HG02970 (cell line): ENCODE measurements around the gene PLPPR1.
"Not testable (repeated sequence)": the region's sequence is repeated elsewhere in the genome, so short reads cannot be mapped to it uniquely, and the experiment has no call there.

Experiments
- ATAC-seq: cut with Tn5 transposase; IDR thresholded peaks from one replicate; pipeline ENCODE4 v1.9.1; 2021; ENCODE audit warnings: mild to moderate bottlenecking, moderate library complexity, moderate number of reproducible peaks; ENCODE audit not compliant: unreplicated experiment, low FRiP score

Gene PLPPR1

DNA sequence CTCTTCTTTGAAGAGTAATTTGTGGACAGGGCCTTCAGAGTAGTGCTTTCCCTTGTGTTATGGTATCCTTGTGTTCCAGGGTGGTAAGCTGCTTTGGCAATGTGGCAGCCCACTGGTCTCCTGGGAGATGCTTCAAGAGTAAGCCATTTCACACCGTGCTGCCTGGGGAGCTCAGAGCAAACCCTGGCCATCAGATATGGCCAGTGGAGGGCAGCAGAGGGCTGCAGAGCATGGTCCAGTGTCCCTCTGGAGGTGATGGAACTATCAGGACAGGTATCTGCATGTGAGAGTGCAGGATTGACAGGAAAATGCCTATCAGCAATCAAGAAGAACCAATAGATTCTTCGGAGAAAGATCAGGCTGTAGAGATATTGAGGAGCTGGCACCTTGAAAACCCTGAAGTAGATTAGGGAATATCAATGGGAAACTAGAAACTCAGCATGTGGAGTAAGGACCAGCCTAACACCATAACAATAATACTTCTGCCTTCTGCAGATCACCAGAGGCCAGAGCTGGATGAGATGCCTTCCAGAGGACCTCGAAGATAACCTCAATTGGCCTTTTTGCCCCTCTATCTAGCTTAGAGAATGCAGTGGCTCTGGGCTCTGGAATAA, 90.8 kb downstream of the PLPPR1 start:
- peak; percentile 52 for ATAC-seq

DNA sequence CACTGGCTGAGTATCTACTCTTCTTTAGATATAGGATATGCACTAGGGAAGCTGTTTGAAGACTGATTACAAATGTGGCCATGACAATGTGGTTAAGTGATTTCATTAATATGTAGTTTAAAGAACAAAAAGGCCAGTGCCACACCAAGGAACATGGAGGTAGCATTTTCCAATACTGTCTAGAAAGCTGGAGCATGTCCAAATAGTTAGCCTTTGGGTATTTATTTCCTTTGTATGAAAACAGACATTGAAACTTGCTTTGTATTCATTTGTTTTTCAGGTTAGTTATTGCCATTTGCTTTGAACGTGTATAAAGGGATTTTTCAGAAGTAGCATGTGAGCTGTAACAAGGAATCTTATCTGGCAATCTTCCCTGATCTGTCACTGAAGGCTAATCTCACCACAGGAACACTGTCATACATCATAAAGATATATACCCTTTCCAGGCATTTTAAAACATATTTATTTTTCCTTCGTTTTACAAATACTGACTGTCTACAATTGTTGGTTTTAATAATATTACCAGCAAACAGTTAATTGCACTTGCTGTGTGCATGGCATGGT, 93.4 kb downstream of the PLPPR1 start:
- no peak for ATAC-seq

DNA sequence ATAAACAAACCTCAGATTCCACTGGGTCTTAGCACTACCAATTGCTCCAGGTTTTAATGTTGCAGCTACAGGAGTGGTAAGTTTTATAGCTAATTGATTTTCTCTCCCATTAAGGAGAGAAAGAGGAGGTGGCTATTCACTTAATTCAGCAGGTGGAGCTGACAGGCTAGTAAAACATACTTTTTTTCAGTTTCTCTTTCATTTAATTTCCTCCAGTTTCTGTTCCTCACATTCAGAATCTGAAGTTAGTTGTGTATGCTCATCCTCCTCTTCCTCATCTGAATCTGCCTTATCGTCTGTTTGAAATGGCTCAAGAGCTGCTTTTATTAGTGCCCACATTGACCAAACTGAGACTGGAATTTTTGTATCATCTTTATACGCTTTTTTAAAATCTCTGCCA, 98.0 kb downstream of the PLPPR1 start:
- no peak for ATAC-seq

DNA sequence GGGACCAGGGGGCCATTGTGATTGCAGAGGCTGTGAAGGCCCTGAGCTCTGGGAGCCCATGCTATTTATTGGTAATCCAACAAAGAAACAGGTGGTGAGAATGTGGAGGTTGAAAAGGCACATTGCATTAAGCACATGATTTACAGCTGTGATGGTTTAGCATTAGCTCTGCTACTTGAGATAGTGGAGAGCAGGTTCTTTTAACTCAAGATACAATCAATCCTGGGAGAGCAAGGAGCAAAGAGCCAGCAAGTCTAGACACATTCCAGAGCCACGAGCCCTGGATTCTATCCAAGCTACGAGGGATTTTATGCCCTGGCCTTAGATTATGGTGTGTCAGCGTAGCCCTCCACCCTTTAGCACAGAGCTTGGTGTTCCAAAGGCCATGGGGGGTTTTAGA, 98.8 kb downstream of the PLPPR1 start:
- not testable (repeated sequence) for ATAC-seq

DNA sequence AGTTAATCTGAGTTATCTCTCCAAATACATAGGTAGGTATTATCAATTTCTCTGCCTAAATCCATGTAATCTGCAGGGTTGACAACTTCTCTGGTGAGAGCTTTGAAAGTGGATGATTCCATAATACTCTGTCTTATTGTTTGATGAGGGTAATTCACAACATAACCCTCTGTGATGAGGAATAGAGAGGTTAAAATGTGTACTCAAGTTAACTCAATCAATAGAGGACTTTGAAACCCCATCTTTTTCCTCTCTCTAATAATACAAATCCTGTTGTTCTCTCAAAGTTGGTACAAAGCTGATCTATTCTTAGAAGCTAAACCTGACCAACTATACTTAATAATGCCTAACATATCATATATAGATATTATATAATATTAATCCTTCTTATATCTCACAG, 100.1 kb downstream of the PLPPR1 start:
- ATAC-seq = no peak

DNA sequence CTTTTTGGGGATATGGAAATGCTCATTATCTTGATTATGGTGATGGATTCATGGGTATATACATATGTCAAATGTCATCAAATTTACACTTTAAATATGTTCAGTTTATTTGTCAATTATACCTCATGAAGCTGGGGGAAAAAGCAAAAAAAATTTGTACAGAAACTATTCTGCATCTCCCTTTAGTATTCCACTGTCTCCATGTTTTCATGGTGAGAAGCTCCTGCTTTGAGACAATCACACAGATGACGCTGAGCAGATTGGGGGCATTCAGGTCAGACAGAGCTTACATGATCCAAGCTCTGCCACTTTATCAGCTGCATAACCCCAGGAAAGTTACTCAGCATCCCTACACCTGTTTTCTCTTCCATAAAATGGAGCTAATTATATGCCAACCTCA, 101.5 kb downstream of the PLPPR1 start:
- no peak for ATAC-seq

DNA sequence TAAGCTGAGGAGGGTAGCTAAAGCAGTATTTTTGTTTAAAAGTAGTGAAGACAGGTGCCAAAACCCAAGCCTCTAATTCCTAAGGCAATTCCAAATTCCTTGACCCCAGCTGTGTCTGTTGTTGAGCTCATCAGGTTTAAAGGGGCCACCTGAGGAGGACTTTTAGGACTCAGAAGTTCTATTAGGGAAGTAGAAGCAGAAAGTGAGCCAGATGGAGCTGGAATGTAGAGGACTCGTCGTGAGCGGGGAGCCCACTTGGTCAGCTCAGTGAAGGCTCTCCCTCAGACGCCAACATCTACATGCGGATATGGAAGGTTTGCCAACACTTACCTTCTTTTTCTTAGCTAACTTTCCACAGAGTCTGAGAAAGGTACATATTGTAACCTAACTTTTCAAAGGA, 102.8 kb downstream of the PLPPR1 start:
- no peak for ATAC-seq

DNA sequence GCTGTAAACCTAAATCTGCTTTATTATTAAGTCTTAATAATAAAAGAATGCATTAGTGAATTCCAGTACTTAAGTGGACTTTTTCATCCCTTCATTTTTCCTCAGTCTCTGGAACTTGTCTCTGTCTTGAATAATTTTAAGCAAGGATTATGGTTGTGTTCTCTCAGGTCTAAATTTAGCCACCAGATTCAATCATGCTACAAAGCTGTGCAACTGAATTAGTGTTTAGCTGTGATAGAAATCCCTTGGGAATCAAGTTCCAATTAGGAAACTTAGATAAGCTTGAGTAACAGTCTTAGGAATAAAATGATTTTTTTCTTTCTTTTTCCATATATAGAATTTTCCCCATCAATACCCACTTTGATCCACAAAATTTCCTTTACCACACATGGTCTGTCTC, 104.3 kb downstream of the PLPPR1 start:
- no peak for ATAC-seq

DNA sequence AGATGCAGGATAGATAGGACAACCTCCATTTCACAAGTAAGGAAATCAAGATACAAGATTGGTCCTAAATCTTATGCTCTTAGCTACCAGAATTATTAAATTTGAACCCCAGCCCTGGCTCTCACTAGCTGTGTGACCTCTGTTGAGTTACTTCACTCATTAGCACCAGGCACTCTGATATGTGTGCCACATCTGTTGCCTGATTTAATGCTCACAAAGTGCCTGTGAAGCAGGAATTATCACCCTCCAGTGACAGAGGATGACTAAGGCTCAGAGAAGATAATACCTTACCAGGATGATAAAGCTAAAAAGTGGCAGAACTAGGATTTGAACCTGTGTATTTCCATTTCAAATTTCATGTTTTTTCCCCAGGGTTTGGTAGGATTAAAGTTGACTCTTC, 110.0 kb downstream of the PLPPR1 start:
- ATAC-seq = no peak

DNA sequence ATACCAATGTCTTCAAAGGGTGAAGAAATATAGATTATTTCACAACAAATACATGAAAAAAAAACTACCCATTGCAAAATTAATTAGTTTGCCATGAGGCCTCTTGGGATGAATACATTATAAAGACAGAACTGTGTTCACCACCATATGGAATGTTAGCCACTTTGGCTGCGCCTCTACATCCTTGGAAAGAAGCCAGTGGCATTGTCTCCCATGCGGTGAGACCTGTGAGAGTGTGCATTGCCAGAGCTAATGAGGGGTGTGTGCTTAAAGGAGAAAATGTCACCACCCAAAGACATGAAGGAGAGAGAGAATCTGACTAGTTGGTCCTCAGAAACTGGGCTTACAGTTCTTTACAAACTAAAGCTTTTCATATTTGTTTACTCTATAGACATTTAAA, 110.6 kb downstream of the PLPPR1 start:
- no peak for ATAC-seq

DNA sequence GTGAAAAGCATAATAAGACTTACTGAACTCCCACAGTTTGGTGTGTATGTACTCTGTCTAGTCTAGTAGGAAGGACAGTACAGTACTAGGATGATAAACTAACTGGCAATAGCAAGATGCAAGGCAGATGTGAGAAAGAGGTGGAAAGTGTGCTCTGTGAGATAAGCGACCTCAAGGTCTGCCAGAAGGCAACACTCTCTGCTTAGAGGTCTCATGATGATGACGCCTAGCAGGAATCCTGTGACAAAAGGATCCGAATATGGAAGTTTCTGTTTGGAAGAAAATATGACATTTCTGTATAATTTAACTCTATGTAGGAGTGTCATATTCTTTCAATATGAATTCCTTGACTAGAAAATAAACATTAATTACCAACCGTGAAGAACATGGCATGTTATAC, 112.2 kb downstream of the PLPPR1 start:
- ATAC-seq = no peak

DNA sequence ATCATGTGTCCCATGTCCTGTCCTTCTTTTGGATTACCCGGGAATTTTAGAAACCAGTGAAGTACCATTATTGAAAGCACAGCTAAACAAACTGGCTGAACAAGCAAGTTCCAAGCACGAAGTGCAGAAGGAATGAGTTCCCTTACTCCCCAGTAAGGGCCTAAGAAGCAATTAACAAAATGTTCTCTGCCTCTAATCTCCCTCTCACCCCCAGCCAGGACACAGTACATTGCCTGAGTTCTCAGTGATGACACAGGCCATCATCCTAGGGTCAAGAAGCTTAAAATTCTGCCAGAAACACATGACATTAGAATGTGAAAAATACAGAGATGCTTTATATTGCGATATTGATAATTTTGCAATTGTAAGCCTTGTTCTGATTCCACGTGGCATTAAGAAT, 118.0 kb downstream of the PLPPR1 start:
- ATAC-seq = no peak

DNA sequence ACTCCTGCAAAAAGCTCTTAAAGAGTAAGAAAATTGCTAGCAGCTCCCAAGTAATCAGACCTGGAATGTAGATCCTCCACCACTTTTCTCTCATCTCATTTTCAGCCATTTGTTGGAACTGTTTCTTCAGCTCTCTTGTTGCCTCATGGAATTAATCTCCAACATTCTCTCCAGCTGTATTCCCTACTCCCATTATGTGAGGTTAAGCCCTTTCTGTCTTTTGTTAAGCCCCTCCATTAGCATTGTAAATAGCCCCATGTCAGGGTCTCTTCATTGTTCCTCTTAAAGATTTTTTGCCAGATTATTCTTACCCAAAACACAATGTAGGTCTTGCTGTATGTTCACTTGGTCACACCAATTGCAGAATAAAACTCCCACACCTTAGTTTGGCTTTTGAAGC, 119.8 kb downstream of the PLPPR1 start:
- ATAC-seq = no peak

DNA sequence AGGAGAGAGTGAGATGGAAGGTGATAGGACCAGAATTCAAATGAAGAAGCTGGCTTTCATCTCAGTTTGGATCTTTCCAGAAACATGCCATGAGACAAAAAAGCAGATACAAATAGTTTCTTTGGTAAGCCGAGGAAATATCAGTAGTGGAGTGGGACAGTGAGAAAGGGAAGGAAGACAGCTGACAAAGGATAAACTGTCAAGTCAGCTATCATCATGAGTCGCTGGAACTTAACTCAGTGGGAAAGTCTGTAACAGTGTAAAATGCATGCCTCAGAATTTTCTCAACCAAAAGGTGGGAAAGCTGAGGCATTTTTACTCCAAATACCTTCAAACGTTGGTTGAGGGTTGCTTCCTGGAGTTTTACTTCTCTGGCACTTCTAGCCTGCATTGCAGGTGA, 129.8 kb downstream of the PLPPR1 start:
- ATAC-seq = no peak

DNA sequence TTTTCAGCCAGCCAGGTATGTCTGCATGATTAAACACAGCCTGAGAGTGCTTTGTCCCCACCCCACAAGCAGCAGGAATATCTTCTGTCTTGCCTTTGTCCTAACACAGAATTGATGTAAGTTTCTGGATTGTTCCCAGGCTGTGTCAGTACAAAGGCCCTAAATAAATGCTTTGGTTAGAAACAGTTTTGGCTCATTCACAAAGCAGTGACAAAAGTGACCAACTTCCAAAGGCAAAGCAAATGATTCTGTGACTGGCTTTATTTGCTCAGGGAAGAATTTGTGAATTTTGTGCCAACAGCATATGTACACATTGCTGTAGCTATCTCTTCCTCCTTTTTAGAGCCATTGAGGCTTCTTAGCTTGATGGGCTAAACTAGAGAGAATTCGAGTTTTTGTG, 133.7 kb downstream of the PLPPR1 start:
- no peak for ATAC-seq

DNA sequence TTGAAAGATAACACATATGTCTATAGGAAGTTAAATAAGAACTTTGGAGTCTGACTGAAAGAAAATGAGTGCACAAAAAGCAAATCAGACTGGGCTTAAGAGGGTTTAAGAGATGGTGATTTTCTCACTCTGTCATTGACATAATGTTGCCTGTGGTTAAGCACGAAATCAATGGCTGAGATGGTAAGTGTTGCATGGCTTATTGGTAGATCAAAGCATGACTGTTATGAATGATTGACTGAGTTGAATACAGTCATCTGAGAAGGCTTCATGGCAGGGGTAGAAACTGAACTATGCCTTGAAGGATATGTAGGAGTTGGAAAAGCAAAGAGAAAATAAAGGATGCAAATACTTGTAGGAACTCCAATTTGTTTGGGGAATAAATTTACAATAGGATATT, 136.6 kb downstream of the PLPPR1 start:
- no peak for ATAC-seq

DNA sequence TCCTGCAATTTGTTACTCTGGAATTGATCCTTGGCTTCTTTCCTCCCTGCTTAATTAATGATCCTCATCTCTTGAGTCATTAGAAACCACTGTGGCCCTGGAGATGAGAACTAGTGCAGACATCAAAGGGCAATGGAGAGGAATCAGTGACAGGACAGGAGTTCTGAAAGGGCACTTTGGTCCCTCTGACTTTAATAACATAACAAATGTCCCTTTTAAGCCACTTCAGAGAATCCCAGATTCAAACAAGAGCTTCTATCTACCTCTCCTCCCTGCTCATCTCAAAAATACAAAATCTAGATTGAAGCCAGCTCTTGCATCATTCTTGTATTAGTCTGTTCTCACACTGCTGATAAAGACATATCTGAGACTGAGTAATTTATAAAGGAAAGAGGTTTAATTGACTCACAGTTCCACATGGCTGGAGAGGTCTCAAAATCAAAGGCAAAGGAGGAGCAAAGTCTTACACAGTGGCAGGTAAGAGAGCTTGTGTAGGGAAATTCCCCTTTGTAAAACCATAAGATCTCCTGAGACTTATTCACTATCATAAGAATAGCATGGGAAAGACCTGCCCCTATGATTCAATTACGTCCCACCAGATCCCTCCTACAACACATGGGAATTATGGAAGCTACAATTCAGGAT, 139.1 kb downstream of the PLPPR1 start:
- ATAC-seq = no peak

DNA sequence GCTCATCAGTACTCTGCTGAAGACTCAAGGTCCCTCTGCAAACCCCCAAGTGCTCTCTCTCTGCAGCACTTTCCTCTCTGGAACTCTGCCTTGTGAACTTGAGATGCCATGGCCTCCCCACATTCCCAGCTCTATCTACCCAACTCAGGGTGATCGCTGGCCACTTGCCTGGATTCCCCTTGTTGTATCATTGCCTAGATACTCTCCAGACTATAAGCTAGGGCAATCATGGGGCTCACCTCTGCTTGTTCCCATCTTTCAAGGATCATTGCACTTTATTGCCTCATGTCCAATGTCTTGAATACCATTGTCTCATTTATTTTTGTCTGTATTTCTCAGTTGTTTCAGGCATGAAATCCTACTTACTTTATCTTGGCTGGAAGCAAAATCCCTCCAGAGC, 144.1 kb downstream of the PLPPR1 start:
- ATAC-seq = no peak

DNA sequence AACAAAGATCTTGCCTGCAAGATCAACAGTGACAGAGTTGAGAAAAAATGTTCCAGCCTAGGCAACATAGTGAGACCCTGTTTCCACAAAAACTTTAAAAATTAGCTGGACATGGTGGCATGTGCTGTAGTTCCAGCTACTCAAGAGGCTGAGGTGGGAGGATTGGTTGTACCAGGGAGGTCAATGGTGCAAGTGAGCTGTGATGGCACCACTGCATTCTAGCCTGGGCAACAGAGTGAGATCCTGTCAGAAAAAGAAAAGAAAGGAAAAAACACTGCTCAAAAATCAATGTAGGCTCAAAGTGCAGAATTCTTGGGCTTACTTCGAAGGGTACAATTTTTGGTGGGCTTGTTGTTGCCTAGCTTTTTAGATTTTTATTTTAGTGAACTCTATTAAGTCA, 145.4 kb downstream of the PLPPR1 start:
- no peak for ATAC-seq

DNA sequence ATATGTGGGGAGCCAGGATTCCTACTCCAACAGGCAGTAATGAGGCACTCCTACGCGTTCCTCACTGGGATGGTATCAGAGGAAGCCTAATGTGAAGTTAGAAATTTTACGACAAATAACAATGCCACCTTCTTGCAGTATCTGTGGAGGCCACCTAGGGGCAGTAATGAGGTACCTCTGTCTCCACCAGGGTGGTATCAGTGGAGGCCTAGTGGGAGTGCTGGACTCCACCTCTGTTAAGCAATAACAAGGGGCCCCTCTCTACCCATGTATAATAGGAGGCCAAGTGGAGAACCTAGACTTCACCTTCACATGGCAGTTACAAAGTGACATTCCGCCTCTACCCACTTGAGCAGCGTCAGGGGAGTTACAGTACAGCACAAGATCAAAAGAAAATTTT, 147.9 kb downstream of the PLPPR1 start:
- ATAC-seq = no peak

DNA sequence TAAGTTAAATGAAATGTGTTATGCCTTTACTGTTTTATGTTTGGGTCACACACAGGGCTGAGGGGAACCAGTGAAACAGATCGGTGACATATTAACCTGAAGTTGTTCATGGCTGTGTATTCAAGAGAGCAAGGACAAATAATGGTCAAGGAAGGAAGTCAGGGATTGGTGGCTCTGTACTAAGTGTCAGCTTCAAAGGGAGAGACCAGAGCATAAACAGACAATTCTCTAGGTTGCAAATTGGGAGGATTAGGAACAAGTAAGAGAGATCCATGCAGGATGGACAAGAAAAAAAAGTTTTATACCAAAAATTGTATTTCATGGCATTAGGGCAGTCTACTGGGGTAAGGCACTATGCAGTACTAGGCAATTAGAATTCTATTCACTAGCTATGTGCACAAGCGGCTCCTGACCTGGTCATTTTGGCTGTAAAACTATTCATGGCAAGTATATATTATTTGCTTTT, 156.3 kb downstream of the PLPPR1 start:
- no peak for ATAC-seq

DNA sequence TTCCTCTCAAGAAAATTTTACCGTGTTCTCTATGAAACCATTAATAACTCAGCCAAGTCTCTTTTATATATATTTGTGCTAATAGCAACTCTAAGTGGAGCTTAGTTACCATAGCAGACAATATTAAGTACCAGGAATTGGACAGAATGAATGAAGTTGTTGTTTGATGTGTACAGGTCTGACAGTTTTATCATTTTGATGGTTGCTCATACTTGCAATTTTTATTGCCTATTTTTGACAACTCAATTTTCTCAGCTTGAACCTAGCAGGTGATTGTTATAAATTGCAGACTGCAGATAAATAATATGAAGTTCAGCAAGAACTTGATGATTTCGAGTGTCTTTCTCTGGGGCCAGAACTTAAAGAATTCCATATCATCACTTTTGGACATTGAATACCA, 163.2 kb downstream of the PLPPR1 start:
- no peak for ATAC-seq
